ENCODE results near the gene DYSF.

DNA sequence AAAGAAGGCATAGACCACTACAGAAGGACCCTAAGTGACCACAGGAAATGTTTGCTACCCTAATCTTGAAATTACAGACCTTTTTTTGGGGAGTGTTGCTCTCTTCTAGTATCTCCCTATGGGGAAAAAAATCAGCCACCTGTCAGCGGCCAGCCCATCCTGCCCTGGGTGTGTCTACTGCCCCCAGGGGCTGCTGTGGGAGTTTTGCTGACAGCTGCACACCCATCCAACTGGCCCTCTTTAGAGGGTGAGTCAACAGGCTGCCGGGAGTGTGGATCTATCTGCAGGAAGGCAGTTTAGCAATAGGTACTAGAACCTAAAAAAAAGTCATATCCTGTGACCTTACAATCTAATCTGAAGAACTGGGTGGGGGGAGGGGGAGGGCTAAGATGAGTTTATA lies 796 bp upstream of the DYSF start:
- TF ChIP-seq CTCF (conservative IDR thresholded peaks at IDR 0.05): no peak
- TF ChIP-seq ZFX (IDR thresholded peaks at IDR 0.05): no peak

All from C4-2B (cell line).